Measurements from ENCODE around the gene ICAM4.

ICAM4 gene

GRCh38 chr19:10271543-10272086 lies 15.1 kb upstream of the ICAM4 start:
- peak overlapping the region; percentile 90 for H3K27ac ChIP-seq (ENCODE audit: low read depth, low read length)
- peak overlapping the region; percentile 77 for H3K4me3 ChIP-seq (ENCODE audit: low read length)
- no peaks in the 10 kb centered on the region for H3K9me3 ChIP-seq (ENCODE audit: control insufficient read depth, insufficient read depth, low read length)
- no peak for TF ChIP-seq CTCF (IDR thresholded peaks at IDR 0.05; ENCODE audit: low read depth, low read length, poor library complexity, severe bottlenecking)
- no peak for TF ChIP-seq EZH2phosphoT487 (IDR thresholded peaks at IDR 0.05; ENCODE audit: borderline replicate concordance, low read length)
- no peaks in the 10 kb centered on the region for H3K9me2 ChIP-seq (replicated peaks; ENCODE audit: control insufficient read depth, low read length)
- peaks cover 32% of the 10 kb centered on the region for H3K36me3 ChIP-seq (ENCODE audit: control insufficient read depth, low read length)
- peaks cover 46% of the 10 kb centered on the region for H3K4me1 ChIP-seq (ENCODE audit: control insufficient read depth, low read length)
- H3K27me3 ChIP-seq (ENCODE audit: control insufficient read depth, low read length) = no peaks in the 10 kb centered on the region
- peaks cover 40% of the 10 kb centered on the region for H3K79me2 ChIP-seq (ENCODE audit: control insufficient read depth, low read length)
- H4K20me1 ChIP-seq (ENCODE audit: control insufficient read depth, insufficient read depth, low read depth, low read length) = peaks cover 8% of the 10 kb centered on the region; the same call in 1 of the 2 replicates
- peak overlapping the region; percentile 98 for H3K4me2 ChIP-seq (ENCODE audit: low read length)
- peaks cover 10% of the 10 kb centered on the region for H3F3A ChIP-seq (ENCODE audit: control insufficient read depth, insufficient read depth)

GRCh38 chr19:10274589-10274988 lies 12.2 kb upstream of the ICAM4 start:
- Histone ChIP-seq H4K20me1 (ENCODE audit: control insufficient read depth, insufficient read depth, low read depth, low read length) (peaks cover 8% of the 10 kb centered on the region; the same call in 1 of the 2 replicates), H3K4me2 (ENCODE audit: low read length) (no peak overlapping the region), H3K9me2 (replicated peaks; ENCODE audit: control insufficient read depth, low read length) (no peaks in the 10 kb centered on the region), H3K36me3 (ENCODE audit: control insufficient read depth, low read length) (peaks cover 57% of the 10 kb centered on the region), H3K27me3 (ENCODE audit: control insufficient read depth, low read length) (no peaks in the 10 kb centered on the region), H3K79me2 (ENCODE audit: control insufficient read depth, low read length) (peaks cover 46% of the 10 kb centered on the region), H3K9me3 (ENCODE audit: control insufficient read depth, insufficient read depth, low read length) (no peaks in the 10 kb centered on the region), H3F3A (ENCODE audit: control insufficient read depth, insufficient read depth) (peaks cover 10% of the 10 kb centered on the region), H3K4me1 (ENCODE audit: control insufficient read depth, low read length) (peaks cover 37% of the 10 kb centered on the region), H3K27ac (ENCODE audit: low read depth, low read length) (no peak overlapping the region), H3K4me3 (ENCODE audit: low read length) (no peak overlapping the region)
- TF ChIP-seq EZH2phosphoT487 (IDR thresholded peaks at IDR 0.05; ENCODE audit: borderline replicate concordance, low read length) (no peak), CTCF (IDR thresholded peaks at IDR 0.05; ENCODE audit: low read depth, low read length, poor library complexity, severe bottlenecking) (no peak)

- no peaks in the 10 kb centered on the region for H3K9me2 ChIP-seq (replicated peaks; ENCODE audit: control insufficient read depth, low read length)
- H3K9me3 ChIP-seq (ENCODE audit: control insufficient read depth, insufficient read depth, low read length) = no peaks in the 10 kb centered on the region
- peaks cover 58% of the 10 kb centered on the region for H3K36me3 ChIP-seq (ENCODE audit: control insufficient read depth, low read length)
- peaks cover 29% of the 10 kb centered on the region for H3K79me2 ChIP-seq (ENCODE audit: control insufficient read depth, low read length)
- no peaks in the 10 kb centered on the region; the same call in 1 of the 2 replicates for H4K20me1 ChIP-seq (ENCODE audit: control insufficient read depth, insufficient read depth, low read depth, low read length)
- no peak overlapping the region for H3K27ac ChIP-seq (ENCODE audit: low read depth, low read length)
- H3F3A ChIP-seq (ENCODE audit: control insufficient read depth, insufficient read depth) = no peaks in the 10 kb centered on the region
- no peak for TF ChIP-seq CTCF (IDR thresholded peaks at IDR 0.05; ENCODE audit: low read depth, low read length, poor library complexity, severe bottlenecking)
- TF ChIP-seq EZH2phosphoT487 (IDR thresholded peaks at IDR 0.05; ENCODE audit: borderline replicate concordance, low read length) = no peak
- H3K4me2 ChIP-seq (ENCODE audit: low read length) = no peak overlapping the region
- no peak overlapping the region for H3K4me3 ChIP-seq (ENCODE audit: low read length)
- peaks cover 8% of the 10 kb centered on the region for H3K4me1 ChIP-seq (ENCODE audit: control insufficient read depth, low read length)
- no peaks in the 10 kb centered on the region for H3K27me3 ChIP-seq (ENCODE audit: control insufficient read depth, low read length)
Observed at GRCh38 chr19:10277795-10278589, 8.8 kb upstream of the ICAM4 start.

Data from DOHH2 (cell line).